Putamen (tissue), 1 donor: ENCODE data around the gene BNIP3.

Experiments
- DNase-seq: peaks from one replicate; pipeline ENCODE4 v3.0.0-alpha.2; 2016; ENCODE audit warnings: low spot score

The BNIP3 gene

GRCh38 chr10:131949041-131949862, 32.5 kb downstream of the BNIP3 start:
- DNase-seq = no peak

- DNase-seq = no peak
Observed at GRCh38 chr10:131948501-131948900, 33.2 kb downstream of the BNIP3 start.

- DNase-seq = no peak
Observed at GRCh38 chr10:131947631-131948347, 33.9 kb downstream of the BNIP3 start.

GRCh38 chr10:131946880-131947279, 34.8 kb downstream of the BNIP3 start:
- no peak for DNase-seq

DNA sequence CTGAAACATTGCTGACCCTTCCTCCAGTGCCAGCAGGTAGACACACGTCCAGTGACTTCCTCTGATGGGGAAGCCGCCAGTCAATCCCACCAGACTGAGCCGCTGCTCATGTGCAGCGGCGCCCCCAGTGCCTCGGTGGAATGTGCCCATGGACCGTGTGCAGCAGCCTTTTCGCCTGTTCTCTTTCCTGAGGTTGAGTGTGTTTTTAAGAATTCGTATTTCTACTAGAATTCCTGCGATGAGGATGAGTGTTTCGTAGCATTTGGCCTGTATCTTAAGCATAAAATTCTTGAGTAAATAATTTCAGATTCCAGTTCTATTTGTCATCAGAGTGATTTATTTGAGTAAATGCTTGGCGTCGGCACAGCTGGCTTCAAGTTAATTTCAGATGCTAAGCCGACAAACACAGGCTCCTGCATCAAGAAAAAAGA, 35.4 kb downstream of the BNIP3 start:
- no peak for DNase-seq

DNA sequence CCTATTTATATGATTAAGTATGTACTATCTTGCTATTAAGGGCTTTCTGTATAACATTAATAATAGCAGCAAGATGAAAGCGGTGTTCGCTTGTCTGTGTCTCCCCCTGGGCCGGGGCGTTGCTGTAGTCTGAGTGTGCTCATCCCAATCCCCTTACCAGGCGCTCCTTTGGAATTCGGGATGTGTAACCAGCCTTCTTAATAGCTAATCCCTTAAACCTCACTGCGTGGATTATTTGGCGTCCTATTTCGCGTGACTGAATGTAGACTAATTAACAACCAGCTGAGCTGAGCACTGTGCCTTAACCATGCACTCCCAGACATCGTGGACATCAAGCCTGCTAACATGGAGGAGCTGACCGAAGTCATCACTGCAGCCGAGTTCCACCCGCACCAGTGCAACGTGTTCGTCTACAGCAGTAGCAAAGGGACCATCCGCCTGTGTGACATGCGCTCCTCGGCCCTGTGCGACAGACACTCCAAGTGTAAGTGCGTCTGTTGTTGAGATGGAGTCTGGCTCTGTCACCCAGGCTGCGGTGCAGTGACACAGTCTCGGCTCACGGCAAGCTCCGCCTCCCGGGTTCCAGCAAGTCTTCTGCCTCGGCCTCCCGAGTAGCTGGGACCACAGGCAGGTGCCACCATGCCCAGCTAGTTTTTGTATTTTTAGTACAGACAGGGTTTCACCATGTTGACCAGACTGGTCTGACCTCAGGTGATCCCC, 36.6 kb downstream of the BNIP3 start:
- DNase-seq = no peak

- DNase-seq = no peak
Observed at GRCh38 chr10:131944412-131944811, 37.3 kb downstream of the BNIP3 start.

- no peak for DNase-seq
Observed at GRCh38 chr10:131943021-131943814, 38.5 kb downstream of the BNIP3 start.

DNA sequence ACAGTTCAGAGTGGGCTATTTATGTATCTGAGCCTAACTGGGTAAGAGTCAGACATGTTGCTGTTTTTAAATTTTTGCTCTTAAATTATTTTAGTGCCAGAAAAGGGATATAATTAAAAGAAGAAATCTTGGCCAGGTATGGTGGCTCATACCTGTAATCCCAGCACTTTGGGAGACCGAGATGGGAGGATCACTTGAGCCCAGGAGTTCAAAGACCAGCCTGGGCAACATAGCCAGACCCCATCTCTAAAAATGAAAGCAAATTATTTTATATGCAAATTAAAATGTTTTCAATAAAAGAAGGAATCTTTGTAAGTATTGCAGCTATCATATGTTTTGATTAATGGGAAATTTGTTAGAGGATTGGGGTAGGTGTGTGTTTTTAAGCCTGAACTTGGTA, 39.3 kb downstream of the BNIP3 start:
- DNase-seq = no peak

- DNase-seq = no peak
Observed at GRCh38 chr10:131938681-131939080, 43.0 kb downstream of the BNIP3 start.

- DNase-seq = no peak
Observed at GRCh38 chr10:131937836-131938235, 43.9 kb downstream of the BNIP3 start.

GRCh38 chr10:131936736-131937135, 45.0 kb downstream of the BNIP3 start:
- DNase-seq = no peak

- no peak for DNase-seq
Observed at GRCh38 chr10:131936294-131936693, 45.4 kb downstream of the BNIP3 start.

DNA sequence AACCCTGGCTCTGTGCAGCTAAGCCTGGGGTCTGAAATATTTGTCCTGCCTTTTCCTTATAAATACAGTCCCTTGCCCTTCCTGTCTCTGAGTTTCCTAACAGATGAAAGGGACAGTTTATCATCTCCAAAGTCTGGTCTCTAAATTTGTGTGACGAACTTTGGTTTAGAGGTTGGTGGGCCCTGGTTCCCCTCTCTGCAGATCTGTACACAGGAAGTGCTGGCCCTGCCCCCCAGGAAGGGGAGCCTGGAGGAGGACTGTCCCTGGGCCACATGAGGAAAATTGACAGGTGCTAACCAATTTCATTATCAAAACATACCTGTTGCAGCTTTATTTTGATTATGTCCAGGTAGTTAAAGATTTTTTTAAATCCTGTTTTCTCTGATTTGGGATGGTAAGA, 46.5 kb downstream of the BNIP3 start:
- no peak for DNase-seq

GRCh38 chr10:131934769-131935168, 47.0 kb downstream of the BNIP3 start:
- no peak for DNase-seq

DNA sequence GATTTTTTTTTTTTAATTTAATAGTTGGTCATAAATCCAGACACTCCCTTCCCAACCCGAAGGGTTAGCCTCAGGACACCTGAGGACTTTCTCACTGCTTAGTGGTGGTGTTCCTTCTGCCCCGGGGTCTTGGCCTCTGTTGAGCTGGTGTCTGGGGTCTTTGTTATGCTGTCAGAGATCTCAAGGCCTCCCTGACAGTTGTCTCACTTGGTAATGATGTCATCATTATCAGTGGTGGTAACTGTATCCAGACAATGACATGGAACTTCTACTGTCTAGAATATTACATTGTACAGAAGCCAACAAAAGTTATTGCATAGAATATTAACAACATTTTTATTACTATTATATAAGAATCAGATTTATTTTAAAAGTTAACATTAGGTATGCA, 48.0 kb downstream of the BNIP3 start:
- no peak for DNase-seq

DNA sequence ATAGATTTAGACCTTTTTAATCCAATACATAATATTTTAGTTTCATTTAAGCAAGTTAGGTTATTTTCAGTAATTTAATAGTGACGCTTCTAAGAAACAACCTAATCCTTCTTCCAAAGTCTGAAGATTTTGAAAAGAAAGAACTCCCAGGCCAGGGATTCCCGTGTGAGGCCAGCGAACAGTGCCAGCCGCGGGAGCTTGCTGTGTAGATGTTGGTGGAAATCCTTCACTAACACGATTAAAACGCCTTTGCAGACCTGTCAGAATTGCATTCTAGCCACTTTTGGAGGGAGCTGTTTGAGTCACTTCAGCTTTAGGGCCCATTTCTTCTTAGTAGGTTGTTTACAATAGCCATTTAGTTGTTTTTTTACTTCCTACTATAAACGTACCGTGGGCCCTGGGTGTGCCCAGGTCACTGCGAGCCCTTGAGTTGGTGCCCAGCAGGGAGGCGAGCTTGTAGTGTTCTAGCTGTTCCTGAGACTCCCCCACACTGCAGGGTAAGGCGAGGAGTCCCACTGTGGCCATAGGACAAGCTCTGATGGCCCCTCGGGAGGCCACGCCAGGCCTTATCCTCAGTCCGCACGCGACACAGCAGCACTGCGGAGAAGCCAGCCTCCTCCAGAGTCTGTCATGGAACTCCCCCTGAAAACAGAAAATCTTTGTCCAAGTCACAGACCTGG, 48.6 kb downstream of the BNIP3 start:
- no peak for DNase-seq

- no peak for DNase-seq
Observed at GRCh38 chr10:131931981-131932380, 49.7 kb downstream of the BNIP3 start.

GRCh38 chr10:131930586-131931330, 51.0 kb downstream of the BNIP3 start:
- no peak for DNase-seq

- DNase-seq = no peak
Observed at GRCh38 chr10:131930150-131930549, 51.6 kb downstream of the BNIP3 start.
